Subcutaneous adipose tissue (tissue), 4 donors: ENCODE results near the gene NRXN2. TPM values are rescaled to one million over a fixed set of nuclear protein-coding genes. Genes with fewer than 3 reads are reported as not detected.

Experiments
- total RNA-seq, 4 donors: library from RNA; depleted of rRNA; stranded (reverse); fragments of >200 nt; gene quantifications; one replicate each; pipeline ENCODE4 v1.1.0, GENCODE V29; 2016
- TF ChIP-seq, protein P1 (sequence below): fragments of 450-650 bp; IDR thresholded peaks from one replicate; pipeline ENCODE4 v1.5.1; 2016; ENCODE audit warnings: low read depth, mild to moderate bottlenecking, control low read depth, antibody characterized with exemption, moderate library complexity

The NRXN2 gene
- total RNA-seq, 4 donors from 2014 or later: 0.16 to 7.0 (median 2.9) TPM

DNA sequence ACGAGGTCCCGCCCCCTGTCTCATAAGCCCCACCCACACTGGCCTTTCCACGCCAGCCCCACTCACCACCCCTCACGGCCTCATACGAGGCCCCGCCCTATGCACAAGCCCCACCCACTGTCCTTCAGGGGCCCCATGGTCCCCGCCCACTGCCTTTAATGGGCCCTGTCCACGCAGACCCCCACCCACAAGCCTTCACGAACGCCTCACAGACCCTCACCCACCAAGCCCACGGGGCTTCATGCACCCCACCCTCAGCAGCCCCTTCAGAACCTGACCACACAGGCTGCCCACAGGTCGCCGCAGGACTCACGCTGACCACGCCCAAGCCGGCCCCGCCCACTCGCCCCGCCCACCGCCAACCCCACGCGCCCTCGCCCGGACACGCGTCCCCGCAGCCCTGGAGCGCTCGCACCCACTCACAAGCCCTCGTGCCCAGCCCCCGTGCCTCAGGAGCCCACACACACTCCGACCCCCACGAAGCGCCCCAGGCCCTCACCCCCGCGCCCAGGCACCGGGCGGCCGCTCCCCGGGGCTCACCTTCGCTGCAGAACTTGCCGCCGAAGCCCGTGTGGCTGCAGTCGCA is 10.5 kb downstream of the NRXN2 start:
- TF ChIP-seq, protein P1, sequence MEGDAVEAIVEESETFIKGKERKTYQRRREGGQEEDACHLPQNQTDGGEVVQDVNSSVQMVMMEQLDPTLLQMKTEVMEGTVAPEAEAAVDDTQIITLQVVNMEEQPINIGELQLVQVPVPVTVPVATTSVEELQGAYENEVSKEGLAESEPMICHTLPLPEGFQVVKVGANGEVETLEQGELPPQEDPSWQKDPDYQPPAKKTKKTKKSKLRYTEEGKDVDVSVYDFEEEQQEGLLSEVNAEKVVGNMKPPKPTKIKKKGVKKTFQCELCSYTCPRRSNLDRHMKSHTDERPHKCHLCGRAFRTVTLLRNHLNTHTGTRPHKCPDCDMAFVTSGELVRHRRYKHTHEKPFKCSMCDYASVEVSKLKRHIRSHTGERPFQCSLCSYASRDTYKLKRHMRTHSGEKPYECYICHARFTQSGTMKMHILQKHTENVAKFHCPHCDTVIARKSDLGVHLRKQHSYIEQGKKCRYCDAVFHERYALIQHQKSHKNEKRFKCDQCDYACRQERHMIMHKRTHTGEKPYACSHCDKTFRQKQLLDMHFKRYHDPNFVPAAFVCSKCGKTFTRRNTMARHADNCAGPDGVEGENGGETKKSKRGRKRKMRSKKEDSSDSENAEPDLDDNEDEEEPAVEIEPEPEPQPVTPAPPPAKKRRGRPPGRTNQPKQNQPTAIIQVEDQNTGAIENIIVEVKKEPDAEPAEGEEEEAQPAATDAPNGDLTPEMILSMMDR: no peak

GRCh38 chr11:64711956-64712362 is 11.0 kb downstream of the NRXN2 start:
- TF ChIP-seq, protein P1: no peak

- TF ChIP-seq, protein P1: no peak
These were observed 11.7 kb downstream of the NRXN2 start for GRCh38 chr11:64711138-64711955.

DNA sequence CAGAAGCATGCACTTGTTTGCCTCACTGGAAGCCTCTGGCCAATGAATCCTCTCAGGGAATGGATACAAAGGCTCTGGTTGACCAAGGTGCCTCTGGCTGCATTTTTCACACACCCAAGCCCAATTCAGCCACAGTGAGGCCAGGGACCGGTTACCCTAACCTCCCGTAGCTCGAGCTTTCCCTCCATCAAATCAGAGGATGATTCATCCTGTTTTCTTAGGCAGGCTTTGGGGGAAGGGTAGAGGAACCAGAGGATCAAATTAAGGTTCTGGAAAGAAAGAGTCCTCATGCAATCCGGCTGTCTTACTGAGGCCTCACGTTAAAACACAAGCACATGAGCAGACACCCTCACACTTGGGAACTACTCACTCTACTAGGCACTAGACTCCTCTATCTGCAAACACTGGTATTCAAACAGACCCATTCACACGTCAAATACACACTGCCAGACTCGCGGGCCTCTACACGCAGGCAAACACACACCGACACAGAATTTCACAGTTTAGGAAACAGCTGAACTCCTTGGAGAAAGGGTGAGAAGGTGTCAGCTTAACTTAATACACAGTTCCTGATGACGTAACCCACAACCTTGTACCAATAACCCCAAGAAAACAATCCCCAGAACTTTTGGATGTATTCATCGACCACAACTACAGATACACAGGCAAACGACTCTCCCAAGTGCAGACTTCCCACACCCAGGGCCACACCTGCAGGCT is 12.4 kb downstream of the NRXN2 start:
- TF ChIP-seq, protein P1: no peak

- TF ChIP-seq, protein P1: no peak
These were observed 17.5 kb downstream of the NRXN2 start for GRCh38 chr11:64705501-64705900.

- TF ChIP-seq, protein P1: no peak
These were observed 19.9 kb downstream of the NRXN2 start for GRCh38 chr11:64703048-64703447.

- TF ChIP-seq, protein P1: no peak
These were observed 24.6 kb downstream of the NRXN2 start for GRCh38 chr11:64698427-64698826.
